Vagina (tissue), 2 donors: ENCODE measurements around the gene NDST1. TPM values are rescaled to one million over a fixed set of nuclear protein-coding genes. Genes with fewer than 3 reads are reported as not detected.

Source experiments
- DNase-seq, 2 donors: peaks; one replicate each; pipeline ENCODE4 v3.0.0-alpha.2; 2017; ENCODE audit errors: extremely low spot score in 2 of 2
- H3K27ac ChIP-seq: fragments of 200-600 bp; sonication (generic); one replicate; pipeline ENCODE4 v1.5.1; 2019
- H3K27me3 ChIP-seq: fragments of 200-600 bp; sonication (generic); one replicate; pipeline ENCODE4 v1.5.1; 2019
- H3K36me3 ChIP-seq, 2 donors: fragments of 200-600 bp; sonication (generic); one replicate each; pipeline ENCODE4 v1.5.1; 2017 to 2019
- H3K4me1 ChIP-seq: fragments of 200-600 bp; sonication (generic); one replicate; pipeline ENCODE4 v1.5.1; 2019
- H3K4me3 ChIP-seq, 2 donors: fragments of 200-600 bp; sonication (generic); 1 replicate in 1 of 2; 2 replicates in 1 of 2; pipeline ENCODE4 v1.5.1; 2016 to 2019
- H3K9me3 ChIP-seq: fragments of 200-600 bp; sonication (generic); one replicate; pipeline ENCODE4 v1.5.1; 2019
- POLR2A ChIP-seq, 2 donors: fragments of 450-650 bp; IDR thresholded peaks; one replicate each; pipeline ENCODE4 v1.6.1; 2017; ENCODE audit warnings: antibody characterized with exemption in 2 of 2, mild to moderate bottlenecking in 2 of 2, moderate library complexity in 2 of 2
- POLR2AphosphoS5 ChIP-seq, 2 donors: sonication (generic); formaldehyde crosslinking; IDR thresholded peaks; one replicate each; pipeline ENCODE4 v1.9.0; 2017; ENCODE audit warnings: antibody characterized with exemption in 2 of 2, mild to moderate bottlenecking in 2 of 2, low read depth in 1 of 2; ENCODE audit not compliant: insufficient read depth in 1 of 2
- intact Hi-C: fragments of 100-400 bp; cut with DNase I; formaldehyde crosslinking; loops from one replicate; pipeline ENCODE4 v1.15.1; 2023
- total RNA-seq: library from RNA; depleted of rRNA; stranded (reverse); fragments of >200 nt; gene quantifications from one replicate; pipeline ENCODE4 v1.2.3, GENCODE V29; 2016
- TF ChIP-seq, protein P1 (sequence below), 3 experiments: fragments of 450-650 bp in 2 of 3; fragments of 200-600 bp in 1 of 3; sonication (generic) in 1 of 3; IDR thresholded peaks; one replicate each; pipeline ENCODE4 v1.5.1; 2017 to 2019; ENCODE audit warnings: antibody characterized with exemption in 3 of 3, mild to moderate bottlenecking in 2 of 3, moderate library complexity in 2 of 3

NDST1 gene
- total RNA-seq, 1 donor from 2014 or later = 73.9 TPM

DNA sequence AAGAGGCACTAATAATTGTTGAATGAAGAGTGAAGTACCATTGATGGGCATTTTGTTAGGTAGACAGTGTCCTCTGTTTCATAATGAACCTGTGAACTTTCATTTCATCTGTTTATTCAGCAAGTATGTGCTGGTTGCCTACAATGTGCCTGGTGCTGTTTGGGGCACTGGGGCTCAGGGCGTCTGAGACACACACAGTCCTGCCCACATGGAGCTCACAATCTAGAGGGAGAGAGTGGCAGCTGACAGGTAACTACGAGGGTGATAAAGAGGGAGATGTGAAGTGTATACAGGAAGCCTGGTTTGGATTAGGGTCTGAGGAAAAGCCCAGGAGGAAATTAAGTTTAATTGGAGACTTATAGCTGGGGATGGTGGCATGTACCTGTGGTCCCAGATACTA is 28.5 kb upstream of the NDST1 start:
- intact Hi-C loops = no loop called here
- Histone ChIP-seq H3K4me1 (peaks cover 2% of the 10 kb centered on the region), H3K27ac (no peak overlapping the region), H3K27me3 (no peaks in the 10 kb centered on the region), H3K9me3 (no peaks in the 10 kb centered on the region), H3K36me3 (no peaks in the 10 kb centered on the region), H3K4me3 (no peak overlapping the region)
- no peak for TF ChIP-seq POLR2AphosphoS5 (IDR thresholded peaks at IDR 0.05; ENCODE audit: insufficient read depth in 1 of 2, low read depth in 1 of 2)
- TF ChIP-seq, protein P1, sequence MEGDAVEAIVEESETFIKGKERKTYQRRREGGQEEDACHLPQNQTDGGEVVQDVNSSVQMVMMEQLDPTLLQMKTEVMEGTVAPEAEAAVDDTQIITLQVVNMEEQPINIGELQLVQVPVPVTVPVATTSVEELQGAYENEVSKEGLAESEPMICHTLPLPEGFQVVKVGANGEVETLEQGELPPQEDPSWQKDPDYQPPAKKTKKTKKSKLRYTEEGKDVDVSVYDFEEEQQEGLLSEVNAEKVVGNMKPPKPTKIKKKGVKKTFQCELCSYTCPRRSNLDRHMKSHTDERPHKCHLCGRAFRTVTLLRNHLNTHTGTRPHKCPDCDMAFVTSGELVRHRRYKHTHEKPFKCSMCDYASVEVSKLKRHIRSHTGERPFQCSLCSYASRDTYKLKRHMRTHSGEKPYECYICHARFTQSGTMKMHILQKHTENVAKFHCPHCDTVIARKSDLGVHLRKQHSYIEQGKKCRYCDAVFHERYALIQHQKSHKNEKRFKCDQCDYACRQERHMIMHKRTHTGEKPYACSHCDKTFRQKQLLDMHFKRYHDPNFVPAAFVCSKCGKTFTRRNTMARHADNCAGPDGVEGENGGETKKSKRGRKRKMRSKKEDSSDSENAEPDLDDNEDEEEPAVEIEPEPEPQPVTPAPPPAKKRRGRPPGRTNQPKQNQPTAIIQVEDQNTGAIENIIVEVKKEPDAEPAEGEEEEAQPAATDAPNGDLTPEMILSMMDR (IDR thresholded peaks at IDR 0.05) = no peak
- DNase-seq = no peak

DNA sequence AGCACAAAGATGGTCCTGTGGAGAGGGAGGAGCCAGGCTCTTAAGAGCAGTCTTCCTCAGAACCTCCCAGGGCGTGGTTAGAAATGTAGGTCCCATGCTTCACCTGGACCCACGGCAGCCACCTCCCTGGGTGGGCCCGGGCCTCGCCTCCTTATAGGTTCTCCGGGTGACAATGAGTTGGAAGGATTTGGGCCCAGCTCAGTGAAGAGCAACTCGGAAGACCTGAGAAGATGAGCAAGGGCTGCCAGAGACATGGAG is 26.3 kb upstream of the NDST1 start:
- Histone ChIP-seq H3K9me3 (no peaks in the 10 kb centered on the region), H3K36me3 (no peaks in the 10 kb centered on the region), H3K4me1 (peaks cover 13% of the 10 kb centered on the region), H3K27ac (no peak overlapping the region), H3K27me3 (no peaks in the 10 kb centered on the region), H3K4me3 (no peak overlapping the region)
- no peak for DNase-seq
- intact Hi-C loops = no loop called here
- TF ChIP-seq POLR2AphosphoS5 (IDR thresholded peaks at IDR 0.05; ENCODE audit: insufficient read depth in 1 of 2, low read depth in 1 of 2) (no peak), POLR2A (IDR thresholded peaks at IDR 0.05) (no peak)
- TF ChIP-seq, protein P1 (IDR thresholded peaks at IDR 0.05) = no peak

DNA sequence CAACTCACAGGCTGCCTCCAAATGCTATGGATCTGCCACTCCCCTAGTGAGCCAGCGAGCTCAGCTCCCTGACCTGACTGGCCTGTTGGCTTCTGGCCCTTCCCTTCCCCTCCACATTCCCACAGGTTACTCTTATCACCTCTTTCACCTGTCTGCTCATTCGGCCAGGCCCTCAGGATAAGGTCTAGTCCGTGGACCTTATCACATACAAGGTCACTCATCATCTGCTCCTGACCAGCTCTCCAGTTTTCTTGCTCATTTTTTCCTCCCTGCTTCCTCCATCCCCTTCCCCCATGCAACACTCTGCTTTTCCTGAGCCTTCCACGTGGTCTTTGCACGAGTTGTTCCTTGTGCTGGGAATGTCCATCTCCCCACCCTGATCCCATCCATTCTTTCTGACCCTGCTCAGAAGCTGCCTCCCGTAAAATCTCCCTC is 25.9 kb upstream of the NDST1 start:
- peaks cover 17% of the 10 kb centered on the region for H3K4me1 ChIP-seq
- TF ChIP-seq, protein P1 (IDR thresholded peaks at IDR 0.05) = no peak
- TF ChIP-seq POLR2A (IDR thresholded peaks at IDR 0.05) (no peak), POLR2AphosphoS5 (IDR thresholded peaks at IDR 0.05; ENCODE audit: insufficient read depth in 1 of 2, low read depth in 1 of 2) (no peak)
- no peaks in the 10 kb centered on the region for H3K27me3 ChIP-seq
- no peak overlapping the region for H3K27ac ChIP-seq
- H3K36me3 ChIP-seq = no peaks in the 10 kb centered on the region
- no peaks in the 10 kb centered on the region for H3K9me3 ChIP-seq
- intact Hi-C loops = no loop called here
- no peak for DNase-seq
- no peak overlapping the region for H3K4me3 ChIP-seq

DNA sequence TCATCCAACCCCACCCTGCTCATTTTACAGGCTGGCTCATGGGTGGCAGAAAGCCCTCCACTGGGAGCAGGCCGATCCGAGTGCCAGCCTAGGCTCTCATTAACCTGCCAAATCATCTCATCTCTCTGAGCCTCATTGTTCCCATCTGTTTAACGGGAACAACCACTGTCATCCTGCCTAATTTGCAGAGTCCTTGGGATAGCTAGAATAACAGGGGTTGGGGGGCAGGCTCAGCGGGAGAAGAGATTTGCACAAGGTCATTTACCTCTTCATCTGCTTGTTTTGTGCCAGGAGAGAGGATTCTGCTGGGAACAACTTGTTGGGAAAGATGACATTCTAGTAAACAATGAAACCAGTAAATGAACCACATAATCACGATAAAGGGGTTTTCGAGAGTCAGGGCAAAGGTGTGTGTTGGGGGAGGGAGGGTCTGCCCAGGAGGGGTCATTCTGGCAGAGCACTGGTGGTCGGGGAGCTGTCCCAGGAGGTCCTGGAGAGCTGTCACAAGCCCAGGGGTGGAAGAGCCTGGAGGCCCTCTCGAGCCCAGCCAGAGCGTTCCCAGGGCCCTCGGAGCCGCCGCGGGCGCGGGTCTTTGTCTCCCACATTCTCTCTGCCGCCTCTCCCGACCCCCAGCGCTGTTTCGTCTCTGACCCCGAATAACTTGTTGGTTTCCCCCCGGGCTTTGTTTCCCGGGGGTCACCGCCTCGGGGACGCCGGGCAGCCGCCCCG is 22.8 kb upstream of the NDST1 start:
- no peak for DNase-seq
- peak overlapping the region; percentile 94 for H3K27ac ChIP-seq
- TF ChIP-seq POLR2A (IDR thresholded peaks at IDR 0.05) (no peak), POLR2AphosphoS5 (IDR thresholded peaks at IDR 0.05; ENCODE audit: insufficient read depth in 1 of 2, low read depth in 1 of 2) (peak in 1 of 2 donors; percentile 13)
- TF ChIP-seq, protein P1 (IDR thresholded peaks at IDR 0.05) = no peak

DNA sequence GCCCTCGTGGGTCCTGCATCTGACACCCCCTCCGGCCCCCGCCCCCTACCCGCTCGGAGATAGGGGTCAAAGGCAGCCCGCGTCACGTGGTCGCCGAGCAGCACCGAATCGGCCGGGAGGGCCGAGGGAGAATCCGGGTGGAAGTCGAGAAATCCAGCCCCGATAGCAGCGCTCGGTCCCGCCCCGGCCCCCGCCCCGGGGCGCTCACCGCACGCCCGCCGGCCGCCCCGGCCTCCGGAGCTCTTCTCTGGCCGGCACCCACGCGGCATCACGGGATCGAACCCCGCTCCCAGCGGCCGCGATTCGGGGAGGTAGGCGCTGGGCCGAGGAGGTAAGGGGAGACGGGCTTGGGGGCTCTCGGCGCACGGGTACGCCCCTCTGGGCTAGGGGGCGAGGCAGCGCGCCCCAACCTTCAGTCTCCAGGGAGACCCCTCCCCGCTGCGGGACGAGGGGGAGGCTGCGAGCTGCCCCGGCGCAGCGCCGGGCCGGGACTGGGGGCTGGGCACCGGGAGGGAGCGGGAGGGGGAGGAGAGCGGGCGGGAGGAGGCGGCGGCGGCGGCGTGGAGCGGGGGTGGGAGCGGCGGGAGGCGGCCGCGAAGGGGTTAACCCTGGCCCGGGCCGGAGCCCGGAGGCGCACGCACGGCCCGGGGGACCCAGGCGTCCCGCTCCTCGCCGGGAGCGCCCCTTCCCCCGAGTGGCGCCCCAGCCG is 22.1 kb upstream of the NDST1 start:
- H3K4me3 ChIP-seq = peak overlapping the region; percentile 75 to 96
- no peaks in the 10 kb centered on the region for H3K27me3 ChIP-seq
- H3K4me1 ChIP-seq = peaks cover 55% of the 10 kb centered on the region
- TF ChIP-seq POLR2A (IDR thresholded peaks at IDR 0.05) = no peak
- TF ChIP-seq, protein P1 (IDR thresholded peaks at IDR 0.05) = no peak
- TF ChIP-seq POLR2AphosphoS5 (IDR thresholded peaks at IDR 0.05; ENCODE audit: insufficient read depth in 1 of 2, low read depth in 1 of 2) = peak in 1 of 2 donors; percentile 63
- H3K36me3 ChIP-seq = no peaks in the 10 kb centered on the region
- peak overlapping the region; percentile 94 for H3K27ac ChIP-seq
- no peak for DNase-seq
- H3K9me3 ChIP-seq = no peaks in the 10 kb centered on the region
- intact Hi-C loops = no loop called here

More for the DNA sequence above, 22.8 kb upstream of the NDST1 start:
- Histone ChIP-seq H3K4me1 (peaks cover 48% of the 10 kb centered on the region), H3K9me3 (no peaks in the 10 kb centered on the region), H3K36me3 (no peaks in the 10 kb centered on the region), H3K27me3 (no peaks in the 10 kb centered on the region), H3K4me3 (peak overlapping the region; percentile 75 to 96)
- intact Hi-C loops = no loop called here
